GM12878 (cell line): ENCODE results near the gene ALDH1L1. TPM values are rescaled to one million over a fixed set of nuclear protein-coding genes. Genes with fewer than 3 reads are reported as not detected.

ENCODE experiments used
- ATAC-seq: fragments of 200-7000 bp; cut with Tn5 transposase; 3 replicates; pipeline ENCODE4 v1.9.1; 2020; ENCODE audit warnings: mild to moderate bottlenecking, moderate library complexity
- BruUV-seq: library from RNA; stranded (reverse); fragments of 400-500 nt; replicated peaks from 2 replicates; lab custom pipeline; 2021; lab: Mats Ljungman, UMichigan
- CTCF ChIA-PET: fragments of 300-600 bp; sonication (Branson Sonifier 250); formaldehyde crosslinking; extraction: SDS; loops from one replicate; lab custom pipeline; 2021; ENCODE audit warnings: inconsistent platforms; lab: Yijun Ruan, JAX
- POLR2A ChIA-PET: fragments of 350-600 bp; formaldehyde crosslinking; extraction: SDS; loops from one replicate; lab custom pipeline; 2021; ENCODE audit warnings: inconsistent platforms; lab: Charles Lee
- RAD21 ChIA-PET: fragments of 300-600 bp; sonication (Branson Sonifier 250); formaldehyde crosslinking; loops from one replicate; lab custom pipeline; 2023; ENCODE audit warnings: antibody characterized with exemption; ENCODE audit not compliant: unreplicated experiment; lab: Charles Lee
- SMC1A ChIA-PET: fragments of 300-600 bp; sonication (Branson Sonifier 250); formaldehyde crosslinking; loops from one replicate; lab custom pipeline; 2023; ENCODE audit not compliant: unreplicated experiment, uncharacterized antibody; lab: Charles Lee
- DNase-seq: peaks from one replicate; pipeline ENCODE4 v3.0.0-alpha.2; 2011; ENCODE audit warnings: low read depth, low spot score
- FAIRE-seq: peaks from 3 replicates; lab custom pipeline; 2011; peaks lifted over from hg19 to GRCh38; lab: Jason Lieb, UNC
- H2AFZ ChIP-seq: 2 replicates; pipeline ENCODE4 v1.6.0; 2011; ENCODE audit warnings: low read depth, low read length, control low read depth; ENCODE audit not compliant: control insufficient read depth
- H3K27ac ChIP-seq: 2 replicates; pipeline ENCODE4 v1.5.1; 2011; ENCODE audit warnings: control low read depth; ENCODE audit not compliant: control insufficient read depth, insufficient read depth
- H3K27me3 ChIP-seq, 2 experiments: replicated peaks in 1 of 2; 2 replicates each; pipeline versions ENCODE4 v1.6.0 to v1.6.1; 2011; ENCODE audit warnings: low read length in 1 of 2; ENCODE audit not compliant: control insufficient read depth in 2 of 2, insufficient read depth in 2 of 2
- H3K36me3 ChIP-seq, 2 experiments: 2 replicates each; pipeline ENCODE4 v1.5.1; 2011; ENCODE audit warnings: low read length in 1 of 2; ENCODE audit not compliant: control insufficient read depth in 2 of 2, insufficient read depth in 2 of 2
- H3K4me1 ChIP-seq: 2 replicates; pipeline ENCODE4 v1.6.1; 2011; ENCODE audit warnings: mild to moderate bottlenecking, low read length, moderate library complexity, mixed read lengths; ENCODE audit not compliant: control insufficient read depth, insufficient read depth
- H3K4me2 ChIP-seq: 2 replicates; pipeline ENCODE4 v1.6.0; 2011; ENCODE audit warnings: control low read depth; ENCODE audit not compliant: control insufficient read depth, insufficient read depth
- H3K4me3 ChIP-seq: fragments of 200-600 bp; sonication (generic); 2 replicates; pipeline ENCODE4 v1.5.1; 2016
- H3K79me2 ChIP-seq: 2 replicates; pipeline ENCODE4 v1.6.0; 2011; ENCODE audit warnings: low read length; ENCODE audit not compliant: control insufficient read depth, insufficient read depth
- H3K9ac ChIP-seq: 2 replicates; pipeline ENCODE4 v1.8.0; 2011; ENCODE audit warnings: low read length, control low read depth, mixed read lengths; ENCODE audit not compliant: control insufficient read depth, insufficient read depth
- H3K9me3 ChIP-seq: replicated peaks from 3 replicates; pipeline ENCODE4 v1.5.1; 2011; ENCODE audit warnings: mild to moderate bottlenecking, low read length; ENCODE audit not compliant: control insufficient read depth, insufficient read depth
- H4K20me1 ChIP-seq: 2 replicates; pipeline ENCODE4 v1.6.0; 2011; ENCODE audit not compliant: control insufficient read depth, insufficient read depth
- BCL3 ChIP-seq: IDR thresholded peaks from 2 replicates; pipeline ENCODE4 v1.6.1; 2011; ENCODE audit warnings: borderline replicate concordance, low read depth, mild to moderate bottlenecking, moderate library complexity, low read length; ENCODE audit not compliant: insufficient read depth, poor library complexity, severe bottlenecking
- ELK1 ChIP-seq: IDR thresholded peaks from 2 replicates; pipeline ENCODE4 v1.6.1; 2012; ENCODE audit warnings: low read depth, low read length, improper control_type of control experiment
- EP300 ChIP-seq, 2 experiments: fragments of 150-350 bp in 1 of 2; IDR thresholded peaks; 2 replicates each; pipeline ENCODE4 v1.6.1; 2011 to 2012; ENCODE audit warnings: low read depth in 2 of 2, low read length in 2 of 2, borderline replicate concordance in 1 of 2, improper control_type of control experiment in 1 of 2, inconsistent platforms in 1 of 2; ENCODE audit not compliant: control insufficient read depth in 1 of 2
- HSF1 ChIP-seq: fragments of 150-350 bp; IDR thresholded peaks from 2 replicates; pipeline ENCODE4 v1.6.1; 2014; ENCODE audit warnings: mild to moderate bottlenecking, low read depth, low read length
- IRF4 ChIP-seq: IDR thresholded peaks from 2 replicates; pipeline ENCODE4 v1.6.1; 2011; ENCODE audit warnings: low read depth, low read length
- MLLT1 ChIP-seq: fragments of 450-650 bp; IDR thresholded peaks from 2 replicates; pipeline ENCODE4 v1.6.1; 2016; ENCODE audit warnings: mild to moderate bottlenecking
- RCOR1 ChIP-seq: conservative IDR thresholded peaks from 2 replicates; pipeline ENCODE4 v1.6.1; 2012; ENCODE audit warnings: low read depth, low read length, improper control_type of control experiment
- REST ChIP-seq: IDR thresholded peaks from 2 replicates; pipeline ENCODE4 v1.6.1; 2012; ENCODE audit warnings: mild to moderate bottlenecking, low read depth, low read length
- SMARCA5 ChIP-seq: fragments of 450-650 bp; IDR thresholded peaks from 2 replicates; pipeline ENCODE4 v1.6.1; 2017; ENCODE audit warnings: mild to moderate bottlenecking
- USF2 ChIP-seq: IDR thresholded peaks from 2 replicates; pipeline ENCODE4 v1.6.1; 2011; ENCODE audit warnings: low read depth, low read length, improper control_type of control experiment, borderline replicate concordance
- ZNF217 ChIP-seq: fragments of 450-650 bp; IDR thresholded peaks from 2 replicates; pipeline ENCODE4 v1.6.1; 2017; ENCODE audit warnings: antibody characterized with exemption, mild to moderate bottlenecking
- ZNF24 ChIP-seq: fragments of 450-650 bp; IDR thresholded peaks from 2 replicates; pipeline ENCODE4 v1.6.1; 2017; ENCODE audit warnings: antibody characterized with exemption, mild to moderate bottlenecking
- WGBS: methylation state at CpG from one replicate; pipeline ENCODE4 v1.1.6; 2016; ENCODE audit warnings: low lambda C conversion rate; ENCODE audit not compliant: insufficient replicate concordance, insufficient coverage; ENCODE audit errors: missing lambda C conversion rate; 5-methylcytosine and 5-hydroxymethylcytosine counted together
- in situ Hi-C: fragments of 300-500 bp; cut with MboI; formaldehyde crosslinking; loops from 9 replicates; pipeline ENCODE4 v1.14.3; 2018; ENCODE audit warnings: mixed read lengths
- intact Hi-C: fragments of 100-400 bp; cut with micrococcal nuclease; formaldehyde crosslinking; loops from one replicate; pipeline ENCODE4 v1.14.2; 2022; ENCODE audit not compliant: unreplicated experiment
- polyA plus RNA-seq, 11 experiments: library from polyadenylated mRNA; depleted of rRNA in 4 of 11; unstranded in 6 of 11; stranded (reverse) in 5 of 11; fragments of >200 nt; fragmentation: Nextera tagmentation in 4 of 11; fragmentation: Illumina TruSeq in 1 of 11; extraction: Ambion mirVana in 4 of 11; extraction: Trizol in 1 of 11; gene quantifications; 1 replicate in 1 of 11; 2 replicates in 10 of 11; pipeline versions ENCODE4 v1.2.1 to v1.2.3, GENCODE V29; 2011 to 2016; ENCODE audit warnings: inconsistent platforms in 2 of 11, missing spikeins in 2 of 11, low read depth in 1 of 11
- total RNA-seq, 4 experiments: library from RNA; depleted of rRNA in 3 of 4; stranded (reverse); fragments of >200 nt in 3 of 4; fragmentation: Illumina TruSeq in 1 of 4; extraction: Trizol in 1 of 4; gene quantifications; 2 replicates each; pipeline versions ENCODE4 v1.2.1 to v1.2.3, GENCODE V29; 2013 to 2021

Gene ALDH1L1
- total and polyA plus RNA-seq, 10 of the 15 experiments (the other 5 are each of a cell fraction or from before 2014, with no cell fraction given), result 0.04 to 18.2 (median 0.45) TPM

- Histone ChIP-seq H3K36me3 (no peaks in the 10 kb centered on the region), H3K27ac (no peak overlapping the region), H3K9ac (no peak overlapping the region), H3K27me3 (peaks cover 0 to 2% of the 10 kb centered on the region in 2 experiments; a peak in 1 of 4 replicates), H3K9me3 (no peaks in the 10 kb centered on the region), H3K4me3 (no peak overlapping the region), H2AFZ (no peak overlapping the region), H3K4me1 (no peaks in the 10 kb centered on the region), H3K79me2 (no peaks in the 10 kb centered on the region), H3K4me2 (no peak overlapping the region), H4K20me1 (no peaks in the 10 kb centered on the region)
- WGBS, result 20% methylated on average over 10 of the region's 10 CpGs
- ChIA-PET POLR2A (no interaction called here), SMC1A (no interaction called here), CTCF (no interaction called here), RAD21 (no interaction called here)
- TF ChIP-seq REST (no peak), ZNF24 (no peak), HSF1 (no peak), ELK1 (no peak), SMARCA5 (no peak), USF2 (no peak), BCL3 (no peak), IRF4 (no peak), RCOR1 (no peak), MLLT1 (no peak), EP300 (IDR thresholded peaks at IDR 0.05; ENCODE audit: borderline replicate concordance in 1 of 2, control insufficient read depth in 1 of 2, low read depth in 2 of 2, low read length in 2 of 2) (no peak), ZNF217 (no peak)
- in situ Hi-C loops (no loop called here), intact Hi-C loops (no loop called here)
- ATAC-seq (no peak), FAIRE-seq (no peak), DNase-seq (no peak)
- no TSS peak for BruUV-seq
Measured at GRCh38 chr3:126127452-126127851, 52.9 kb downstream of the ALDH1L1 start.
